K562 (cell line): ENCODE data around the gene KLHL22. TPM values are rescaled to one million over a fixed set of nuclear protein-coding genes. Genes with fewer than 3 reads are reported as not detected.

ENCODE experiments used
- EP400 ChIP-seq: fragments of 450-650 bp; IDR thresholded peaks from 2 replicates; pipeline ENCODE4 v1.6.1; 2017; ENCODE audit warnings: antibody characterized with exemption, mild to moderate bottlenecking, moderate library complexity
- PTTG1 ChIP-seq: fragments of 450-650 bp; IDR thresholded peaks from 2 replicates; pipeline ENCODE4 v1.6.1; 2016; ENCODE audit warnings: low read depth, mild to moderate bottlenecking, missing genetic modification characterization, missing compliant biosample characterization
- ZNF217 ChIP-seq: sonication (generic); formaldehyde crosslinking; IDR thresholded peaks from 2 replicates; pipeline ENCODE4 v1.8.0; 2022; ENCODE audit warnings: mild to moderate bottlenecking, missing genetic modification reagents
- polyA plus RNA-seq, 8 experiments: library from polyadenylated mRNA; depleted of rRNA in 4 of 8; stranded (reverse) in 5 of 8; unstranded in 3 of 8; fragments of >200 nt; fragmentation: Nextera tagmentation in 2 of 8; fragmentation: Illumina TruSeq in 1 of 8; extraction: Ambion mirVana in 2 of 8; extraction: Trizol in 1 of 8; gene quantifications; 2 replicates each; pipeline versions ENCODE4 v1.2.1 to v1.2.3, GENCODE V29; 2011 to 2014; ENCODE audit warnings: inconsistent platforms in 1 of 8, missing spikeins in 1 of 8
- total RNA-seq, 7 experiments: library from RNA; depleted of rRNA in 6 of 7; stranded (reverse); fragments of >200 nt in 6 of 7; fragmentation: Illumina TruSeq in 2 of 7; extraction: Trizol in 2 of 7; gene quantifications; 2 replicates each; pipeline versions ENCODE4 v1.2.1 to v1.2.3, GENCODE V29; 2011 to 2021; ENCODE audit warnings: low replicate concordance in 1 of 7
- TF ChIP-seq, protein P1 (sequence below): fragments of 450-650 bp; IDR thresholded peaks from 2 replicates; pipeline ENCODE4 v1.6.1; 2018; ENCODE audit warnings: mild to moderate bottlenecking, low read depth; ENCODE audit not compliant: partially characterized antibody
- TF ChIP-seq, protein P2 (sequence below): fragments of 250-450 bp; sonication (Bioruptor Pico); IDR thresholded peaks from 2 replicates; pipeline ENCODE4 v1.8.0; 2022; ENCODE audit warnings: moderate library complexity, mild to moderate bottlenecking, inconsistent platforms
- TF ChIP-seq, protein P3 (sequence below): fragments of 450-650 bp; formaldehyde crosslinking; IDR thresholded peaks from 2 replicates; pipeline ENCODE4 v1.4.0; 2022; ENCODE audit warnings: mild to moderate bottlenecking, moderate library complexity

The KLHL22 gene
- total and polyA plus RNA-seq, 9 of the 15 experiments (the other 6 are each of a cell fraction or from before 2014, with no cell fraction given): 1.3 to 25.6 (median 15.2) TPM

DNA sequence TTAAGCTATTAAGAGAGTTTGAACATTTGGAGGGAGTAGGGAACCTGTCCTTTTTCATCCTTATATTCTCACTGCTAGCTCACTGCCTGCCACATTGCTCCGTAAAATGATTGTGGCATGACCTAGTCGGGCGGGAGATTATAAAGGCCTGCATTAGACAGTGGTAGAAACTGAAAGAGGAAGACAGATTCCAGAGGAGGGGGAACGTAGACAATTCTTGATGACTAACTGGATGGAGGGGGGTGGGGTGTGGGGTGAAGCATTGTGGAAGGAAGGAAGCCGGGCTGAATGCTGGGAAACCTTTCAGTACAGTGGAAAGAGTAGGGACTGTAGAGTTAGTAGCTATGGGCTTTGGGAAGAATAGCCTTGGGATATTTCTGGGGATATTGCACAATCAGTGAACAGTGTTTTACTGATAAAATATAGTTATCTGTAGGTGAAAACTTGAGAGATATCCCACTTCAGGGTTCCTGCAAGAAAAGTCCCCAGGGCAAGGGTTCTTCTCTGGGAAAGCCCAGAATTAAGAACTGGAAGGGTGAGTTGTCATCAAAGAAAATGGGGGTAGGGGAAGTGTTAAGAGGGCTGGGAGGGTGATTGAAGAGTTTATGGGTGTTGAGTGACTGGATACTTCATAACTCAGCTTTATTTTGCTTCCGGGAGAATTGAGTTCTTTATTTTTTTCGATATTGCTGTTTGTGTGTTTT, 13.9 kb upstream of the KLHL22 start (continued):
- TF ChIP-seq, protein P1, sequence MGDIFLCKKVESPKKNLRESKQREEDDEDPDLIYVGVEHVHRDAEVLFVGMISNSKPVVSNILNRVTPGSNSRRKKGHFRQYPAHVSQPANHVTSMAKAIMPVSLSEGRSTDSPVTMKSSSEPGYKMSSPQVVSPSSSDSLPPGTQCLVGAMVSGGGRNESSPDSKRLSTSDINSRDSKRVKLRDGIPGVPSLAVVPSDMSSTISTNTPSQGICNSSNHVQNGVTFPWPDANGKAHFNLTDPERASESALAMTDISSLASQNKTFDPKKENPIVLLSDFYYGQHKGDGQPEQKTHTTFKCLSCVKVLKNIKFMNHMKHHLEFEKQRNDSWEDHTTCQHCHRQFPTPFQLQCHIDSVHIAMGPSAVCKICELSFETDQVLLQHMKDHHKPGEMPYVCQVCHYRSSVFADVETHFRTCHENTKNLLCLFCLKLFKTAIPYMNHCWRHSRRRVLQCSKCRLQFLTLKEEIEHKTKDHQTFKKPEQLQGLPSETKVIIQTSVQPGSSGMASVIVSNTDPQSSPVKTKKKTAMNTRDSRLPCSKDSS: no peak
- TF ChIP-seq, protein P2, sequence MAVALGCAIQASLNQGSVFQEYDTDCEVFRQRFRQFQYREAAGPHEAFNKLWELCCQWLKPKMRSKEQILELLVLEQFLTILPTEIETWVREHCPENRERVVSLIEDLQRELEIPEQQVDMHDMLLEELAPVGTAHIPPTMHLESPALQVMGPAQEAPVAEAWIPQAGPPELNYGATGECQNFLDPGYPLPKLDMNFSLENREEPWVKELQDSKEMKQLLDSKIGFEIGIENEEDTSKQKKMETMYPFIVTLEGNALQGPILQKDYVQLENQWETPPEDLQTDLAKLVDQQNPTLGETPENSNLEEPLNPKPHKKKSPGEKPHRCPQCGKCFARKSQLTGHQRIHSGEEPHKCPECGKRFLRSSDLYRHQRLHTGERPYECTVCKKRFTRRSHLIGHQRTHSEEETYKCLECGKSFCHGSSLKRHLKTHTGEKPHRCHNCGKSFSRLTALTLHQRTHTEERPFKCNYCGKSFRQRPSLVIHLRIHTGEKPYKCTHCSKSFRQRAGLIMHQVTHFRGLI (CRISPR knock-in tag): no peak
- TF ChIP-seq PTTG1 (tag) (no peak), EP400 (no peak), ZNF217 (CRISPR knock-in tag) (no peak)
- TF ChIP-seq, protein P3, sequence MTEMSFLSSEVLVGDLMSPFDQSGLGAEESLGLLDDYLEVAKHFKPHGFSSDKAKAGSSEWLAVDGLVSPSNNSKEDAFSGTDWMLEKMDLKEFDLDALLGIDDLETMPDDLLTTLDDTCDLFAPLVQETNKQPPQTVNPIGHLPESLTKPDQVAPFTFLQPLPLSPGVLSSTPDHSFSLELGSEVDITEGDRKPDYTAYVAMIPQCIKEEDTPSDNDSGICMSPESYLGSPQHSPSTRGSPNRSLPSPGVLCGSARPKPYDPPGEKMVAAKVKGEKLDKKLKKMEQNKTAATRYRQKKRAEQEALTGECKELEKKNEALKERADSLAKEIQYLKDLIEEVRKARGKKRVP (CRISPR knock-in tag): no peak
- TF ChIP-seq, all 486 proteins: peak for 55
